GM13977 (cell line): ENCODE data around the gene BBS1.
"Not testable (repeated sequence)": the region's sequence is repeated elsewhere in the genome, so short reads cannot be mapped to it uniquely, and the experiment has no call there.

Source experiments
- DNase-seq: peaks from one replicate; pipeline ENCODE4 v3.0.0; 2012; ENCODE audit warnings: low spot score
- CTCF ChIP-seq: IDR thresholded peaks from 2 replicates; pipeline ENCODE4 v1.5.1; 2012; ENCODE audit warnings: mild to moderate bottlenecking, control low read depth; ENCODE audit not compliant: insufficient read depth; ENCODE audit errors: extremely low read depth, missing control alignments
- in situ Hi-C: fragments of 300-500 bp; cut with MboI; formaldehyde crosslinking; loops from one replicate; pipeline ENCODE4 v1.12.0; 2022; ENCODE audit warnings: low sequenced_read_pairs, low pct_unique_long_range_greater_than_20kb, mixed read lengths, inconsistent platforms; ENCODE audit not compliant: unreplicated experiment

BBS1 gene

DNA sequence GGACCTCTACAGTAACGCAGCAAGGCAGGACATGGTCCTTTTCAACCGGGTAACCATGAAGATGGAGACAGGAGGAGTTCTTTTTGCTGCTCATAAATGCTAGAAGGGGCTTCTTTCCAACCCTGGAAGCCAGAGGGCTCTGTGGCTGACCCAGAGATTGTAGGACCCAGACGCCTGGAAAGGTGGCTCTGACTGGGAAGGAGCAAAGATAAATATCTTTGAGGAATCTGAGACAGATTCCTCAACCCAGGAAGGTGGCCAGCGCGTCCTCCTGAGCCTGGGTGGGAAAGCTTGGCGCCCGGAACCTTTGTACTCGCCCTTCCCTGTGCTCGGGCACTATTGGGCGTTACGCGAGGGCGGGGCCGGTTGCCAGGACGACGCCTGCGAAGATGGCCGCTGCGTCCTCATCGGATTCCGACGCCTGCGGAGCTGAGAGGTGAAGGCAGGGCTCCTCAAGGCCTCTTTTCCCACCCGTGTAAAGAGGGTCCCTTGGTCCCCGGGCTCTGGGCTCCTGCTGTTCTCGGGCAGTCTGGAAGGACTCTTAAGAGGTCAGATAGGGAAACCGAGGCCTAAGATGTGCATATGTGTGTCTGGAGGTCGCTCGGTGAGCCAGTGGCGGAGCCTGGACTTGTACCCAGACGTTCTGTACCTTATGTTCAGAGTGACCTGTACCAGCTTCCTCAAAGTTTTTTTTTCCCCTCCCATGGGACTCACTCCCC, at the start of gene BBS1:
BBS1 (plus strand) TSS at position 365 of the 719 bp plus-strand sequence; CDS start at position 390, 25 bp downstream.
- DNase-seq: peak; percentile 89
- in situ Hi-C loops: no loop called here
- no peak for TF ChIP-seq CTCF

DNA sequence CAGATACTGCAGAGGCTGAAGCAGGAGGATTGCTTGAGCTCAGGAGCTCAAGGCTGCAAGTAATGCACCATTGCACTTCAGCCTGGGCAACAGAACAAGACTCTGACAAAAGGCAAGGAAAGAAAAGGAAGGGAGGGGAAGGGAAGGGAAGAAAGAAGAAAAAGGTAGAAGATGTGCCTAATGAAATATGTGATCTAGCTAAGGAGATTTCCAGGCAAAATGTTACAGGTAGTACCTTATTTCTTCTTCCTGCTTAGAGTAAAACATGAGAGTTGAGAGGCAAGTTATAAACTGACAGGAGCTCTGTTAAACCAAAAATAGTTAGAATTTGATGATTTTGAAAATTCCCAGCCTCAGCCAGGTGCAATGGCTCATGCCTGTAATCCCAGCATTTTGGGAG, 48.4 kb upstream of the BBS1 start:
- in situ Hi-C loops: no loop called here
- TF ChIP-seq CTCF: no peak
- no peak for DNase-seq

DNA sequence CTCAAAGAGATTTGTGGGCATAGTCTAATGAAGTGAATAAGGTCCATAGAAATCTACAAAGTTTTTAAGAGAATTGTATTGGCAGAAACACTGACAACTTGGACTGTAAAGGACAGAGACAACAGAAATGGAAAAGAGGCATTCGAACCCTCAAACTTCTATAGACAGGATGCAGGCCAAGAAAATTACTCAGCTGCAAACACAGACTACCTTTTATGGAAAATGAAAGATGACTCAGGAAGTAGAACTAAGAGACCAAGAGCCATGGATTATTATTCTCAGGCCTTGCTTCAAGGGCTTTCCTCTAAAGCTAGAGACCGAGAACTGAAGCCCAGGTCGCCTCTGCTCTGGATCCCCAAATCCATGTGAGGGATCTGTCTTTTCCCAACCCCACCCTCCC, 47.5 kb upstream of the BBS1 start:
- in situ Hi-C loops: no loop called here
- no peak for TF ChIP-seq CTCF
- DNase-seq: no peak

DNA sequence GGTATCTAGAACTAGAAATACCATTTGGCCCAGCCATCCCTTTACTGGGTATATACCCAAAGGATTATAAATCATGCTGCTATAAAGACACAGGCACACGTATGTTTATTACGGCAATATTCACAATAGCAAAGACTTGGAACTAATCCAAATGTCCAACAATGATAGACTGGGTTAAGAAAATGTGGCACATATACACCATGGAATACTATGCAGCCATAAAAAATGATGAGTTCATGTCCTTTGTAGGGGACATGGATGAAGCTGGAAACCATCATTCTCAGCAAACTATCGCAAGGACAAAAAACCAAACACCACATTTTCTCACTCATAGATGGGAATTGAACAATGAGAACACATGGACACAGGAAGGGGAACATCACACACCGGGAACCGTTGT, 46.3 kb upstream of the BBS1 start:
- in situ Hi-C loops, DNase-seq: not testable (repeated sequence)

DNA sequence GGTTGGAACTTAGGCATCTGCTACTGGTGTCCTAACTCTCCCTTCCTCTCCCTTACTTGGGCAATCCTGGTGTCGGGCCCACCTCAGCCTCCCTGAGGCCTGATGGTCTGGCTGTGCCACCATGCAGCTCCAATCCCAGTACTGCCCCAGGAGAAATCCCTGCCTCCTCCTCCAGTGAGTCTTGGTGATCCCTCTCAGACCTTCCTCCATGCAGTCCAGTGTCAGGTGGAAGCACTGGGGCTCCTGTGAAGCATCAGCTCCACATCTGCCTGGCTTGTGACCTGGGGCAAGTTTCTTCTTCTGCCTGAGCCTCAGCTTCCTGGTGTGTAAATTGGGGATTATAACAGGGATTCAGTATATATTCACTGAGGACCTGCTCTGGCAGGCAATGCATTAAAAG, 45.5 kb upstream of the BBS1 start:
- in situ Hi-C loops: no loop called here
- no peak for TF ChIP-seq CTCF
- no peak for DNase-seq

- in situ Hi-C loops: no loop called here
- DNase-seq: no peak
- TF ChIP-seq CTCF: no peak
Measured at GRCh38 chr11:66465373-66466224, 44.8 kb upstream of the BBS1 start.

DNA sequence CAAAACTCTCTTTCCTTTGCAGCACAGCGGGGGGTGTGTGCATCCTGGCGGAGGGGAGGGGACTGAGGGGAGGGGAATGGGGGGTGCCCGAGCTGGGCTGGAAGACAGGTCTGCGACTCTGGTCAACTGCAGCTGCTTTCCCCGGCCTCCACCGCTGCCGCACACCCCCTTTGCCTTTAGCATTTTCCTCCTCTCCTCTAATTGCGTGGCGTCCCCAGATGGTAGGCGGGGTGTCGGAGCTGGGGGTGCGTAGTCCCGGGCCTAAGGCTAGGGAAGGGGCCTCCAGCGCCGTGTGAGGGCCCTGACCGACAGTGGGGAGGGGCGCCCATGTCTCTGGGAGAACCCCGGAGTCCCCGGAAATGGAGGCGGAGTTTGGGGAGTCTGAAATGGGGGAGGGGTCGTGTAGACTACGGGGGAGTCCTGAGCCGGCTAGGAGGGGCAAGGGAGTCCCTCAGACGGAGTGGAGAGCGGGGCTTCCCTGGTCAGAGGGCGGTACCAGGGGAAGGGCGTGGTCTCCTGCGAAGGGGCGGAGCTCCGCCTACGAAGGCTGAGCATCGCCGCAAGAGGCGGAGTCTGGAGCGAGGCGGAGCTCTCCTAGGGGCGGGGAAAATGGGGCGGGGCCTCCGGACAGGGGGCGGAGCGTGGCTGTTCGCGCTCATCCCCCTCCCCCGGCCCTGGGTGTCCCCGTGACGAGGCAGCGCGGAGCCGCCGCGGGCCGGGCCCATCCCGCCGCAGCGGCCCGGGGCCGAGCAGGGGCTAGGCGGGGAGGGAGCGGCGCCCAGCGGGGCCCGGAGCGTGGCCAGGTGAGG, 44.0 kb upstream of the BBS1 start, which contains the start of gene PELI3:
PELI3 (plus strand) TSS at position 681 of the 809 bp plus-strand sequence. CDS start 1,224 bp downstream, outside the sequence.
- DNase-seq: peak; percentile 98
- in situ Hi-C loops: no loop called here
- TF ChIP-seq CTCF: no peak
